Islet precursor cell (in vitro differentiated cells): Measurements from ENCODE around the gene NLRP1.

Experiments
- DNase-seq: peaks from one replicate; pipeline ENCODE4 v3.0.0-alpha.2; 2018

Gene NLRP1

DNA sequence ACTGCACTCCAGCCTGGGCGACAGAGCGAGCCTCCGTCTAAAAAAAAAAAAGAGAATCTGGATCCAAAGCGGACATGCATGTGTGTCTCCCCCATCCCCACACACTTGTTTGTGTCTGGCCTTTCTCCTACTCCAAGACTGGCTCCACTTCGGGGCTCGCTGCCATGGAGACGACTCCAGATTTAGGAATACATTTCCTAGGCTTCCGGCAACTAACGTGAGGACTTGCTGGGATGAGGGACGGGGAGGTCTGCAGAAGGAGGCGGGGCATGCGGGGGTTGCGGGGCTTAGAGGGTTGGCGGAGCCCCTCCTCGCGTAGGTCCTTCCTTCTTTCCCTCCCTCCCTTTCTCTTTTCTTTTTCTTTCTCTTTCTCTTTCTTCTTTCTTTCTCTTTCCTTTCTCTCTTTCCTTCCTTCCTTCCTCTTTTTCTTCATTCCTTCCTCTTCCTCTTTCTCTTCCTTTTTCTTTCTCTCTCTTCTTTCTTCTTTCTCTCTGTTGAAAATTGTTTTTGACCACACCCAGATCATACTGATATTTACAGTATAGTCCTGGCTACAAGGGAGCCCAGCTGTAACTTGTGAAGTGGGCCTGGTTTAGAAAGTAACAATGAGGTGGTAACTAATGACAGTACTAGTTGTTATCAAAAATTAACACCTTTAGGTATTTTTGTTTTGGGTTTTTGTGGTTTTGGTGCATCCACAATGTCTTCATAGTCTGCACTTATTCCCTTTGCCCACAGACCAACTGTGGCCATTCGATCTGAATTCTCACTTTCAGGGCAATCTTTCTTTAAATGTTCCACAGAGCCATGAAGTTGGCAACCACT, 72.7 kb downstream of the NLRP1 start:
- DNase-seq: peak; percentile 64

DNA sequence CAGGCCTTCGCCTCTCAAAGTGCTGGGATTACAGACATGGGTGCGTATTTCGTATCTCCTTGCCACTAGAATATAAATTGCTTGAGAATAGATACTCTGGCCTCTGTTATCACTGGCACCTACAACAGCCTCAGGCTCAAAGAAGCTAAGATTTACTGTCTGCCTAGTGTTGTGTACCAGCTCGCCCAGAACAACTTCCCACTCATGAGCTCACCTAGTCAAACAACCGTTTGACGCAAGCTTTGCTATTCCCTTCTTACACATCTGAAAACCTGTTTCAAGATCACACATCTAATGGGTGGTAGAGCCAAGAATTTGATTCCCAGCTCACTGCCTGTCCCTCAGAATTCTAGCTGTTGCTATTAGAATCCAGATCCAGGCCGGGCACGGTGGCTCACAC, 73.5 kb downstream of the NLRP1 start:
- peak; percentile 49 for DNase-seq

DNA sequence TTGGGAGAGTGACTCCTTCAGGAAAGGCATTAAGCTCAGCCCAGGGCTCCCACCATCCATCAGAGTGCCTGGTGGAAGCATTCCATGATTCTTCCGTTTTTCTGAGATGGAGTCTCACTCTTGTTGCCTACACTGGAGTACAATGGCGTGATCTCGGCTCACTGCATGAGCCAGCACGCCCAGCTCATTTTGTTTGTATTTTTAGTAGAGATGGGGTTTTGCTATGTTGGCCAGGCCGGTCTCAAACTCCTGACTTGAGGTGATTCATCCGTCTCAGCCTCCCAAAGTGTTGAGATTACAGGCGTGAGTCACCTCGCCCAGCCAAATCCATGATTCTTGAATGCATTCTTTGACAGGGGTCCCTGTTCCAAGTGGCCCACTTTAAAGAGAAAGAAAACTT, 74.8 kb downstream of the NLRP1 start:
- DNase-seq: peak; percentile 77

DNA sequence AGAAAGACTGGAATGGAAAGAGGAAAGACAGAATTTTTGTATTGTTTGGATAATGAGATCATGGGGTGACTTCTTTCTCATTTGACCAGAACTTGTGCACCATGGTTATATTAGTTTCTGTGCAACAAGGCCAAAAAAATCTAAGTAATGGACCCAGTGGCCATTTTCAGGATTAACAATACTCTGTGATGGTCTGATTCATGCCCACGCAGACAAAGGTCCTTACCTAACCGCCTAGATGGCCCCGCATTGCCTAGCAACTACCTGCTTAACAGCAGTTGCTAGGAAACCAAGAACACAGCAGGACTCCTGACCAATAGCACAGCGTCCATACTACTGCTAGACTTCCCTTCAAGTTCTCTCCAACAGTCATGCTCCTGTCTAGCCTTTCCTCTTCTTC, 75.5 kb downstream of the NLRP1 start:
- DNase-seq: peak; percentile 79

DNA sequence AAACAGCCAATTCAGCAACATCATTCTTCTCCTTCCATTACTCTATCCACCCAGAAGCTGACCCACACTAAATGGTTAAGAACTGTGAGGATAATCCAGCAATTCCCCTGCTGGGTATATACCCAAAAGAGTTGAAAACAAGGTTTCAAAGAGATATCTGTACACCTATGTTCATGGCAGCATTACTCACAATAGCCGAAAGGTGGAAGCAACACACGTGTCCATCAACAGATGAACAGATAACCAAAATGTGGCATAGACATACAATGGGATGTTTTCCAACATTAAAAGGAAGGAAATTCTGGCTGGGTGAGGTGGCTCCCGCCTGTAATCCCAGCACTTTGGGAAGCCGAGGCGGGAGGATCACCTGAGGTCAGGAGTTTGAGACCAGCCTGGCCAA, 78.0 kb downstream of the NLRP1 start:
- no peak for DNase-seq

DNA sequence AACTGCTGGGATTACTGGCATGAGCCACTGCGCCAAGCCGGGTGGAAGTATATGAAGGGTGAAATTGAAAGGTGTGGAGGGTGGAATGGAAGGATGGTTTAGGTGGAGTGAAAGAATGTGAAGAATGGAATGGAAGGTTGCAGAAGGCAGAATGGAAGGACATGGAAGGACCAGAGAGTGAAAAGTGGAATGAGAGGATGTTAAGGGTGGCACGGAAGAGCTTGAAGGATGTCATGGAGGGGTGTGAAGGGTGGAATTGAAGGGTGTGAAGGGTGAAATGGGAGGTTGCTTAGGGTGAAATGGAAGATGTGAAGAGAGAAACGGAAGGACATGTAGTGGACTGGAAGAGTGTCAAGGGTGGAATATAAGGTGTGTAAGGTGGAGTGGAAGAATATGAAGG, 81.8 kb downstream of the NLRP1 start:
- DNase-seq: no peak

DNA sequence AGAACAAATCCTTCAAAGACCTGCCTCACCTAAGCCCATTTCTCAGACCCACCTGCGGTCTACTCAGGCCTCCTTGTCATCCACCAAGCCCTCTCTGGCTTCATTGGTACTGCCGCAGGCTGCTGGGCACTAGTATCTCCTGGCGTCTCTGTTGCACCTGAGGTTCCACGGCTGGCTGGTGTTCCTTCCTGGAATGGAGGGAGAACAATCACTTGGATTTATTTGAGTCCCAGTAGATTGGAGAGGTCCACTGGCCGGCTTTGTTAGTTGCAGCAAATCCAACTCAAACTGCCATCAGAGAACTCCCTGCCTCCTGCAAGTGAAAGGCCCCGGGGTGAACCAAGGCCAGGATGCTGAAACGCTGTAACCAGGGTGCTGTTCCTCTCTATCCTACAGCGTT, 82.6 kb downstream of the NLRP1 start:
- no peak for DNase-seq

DNA sequence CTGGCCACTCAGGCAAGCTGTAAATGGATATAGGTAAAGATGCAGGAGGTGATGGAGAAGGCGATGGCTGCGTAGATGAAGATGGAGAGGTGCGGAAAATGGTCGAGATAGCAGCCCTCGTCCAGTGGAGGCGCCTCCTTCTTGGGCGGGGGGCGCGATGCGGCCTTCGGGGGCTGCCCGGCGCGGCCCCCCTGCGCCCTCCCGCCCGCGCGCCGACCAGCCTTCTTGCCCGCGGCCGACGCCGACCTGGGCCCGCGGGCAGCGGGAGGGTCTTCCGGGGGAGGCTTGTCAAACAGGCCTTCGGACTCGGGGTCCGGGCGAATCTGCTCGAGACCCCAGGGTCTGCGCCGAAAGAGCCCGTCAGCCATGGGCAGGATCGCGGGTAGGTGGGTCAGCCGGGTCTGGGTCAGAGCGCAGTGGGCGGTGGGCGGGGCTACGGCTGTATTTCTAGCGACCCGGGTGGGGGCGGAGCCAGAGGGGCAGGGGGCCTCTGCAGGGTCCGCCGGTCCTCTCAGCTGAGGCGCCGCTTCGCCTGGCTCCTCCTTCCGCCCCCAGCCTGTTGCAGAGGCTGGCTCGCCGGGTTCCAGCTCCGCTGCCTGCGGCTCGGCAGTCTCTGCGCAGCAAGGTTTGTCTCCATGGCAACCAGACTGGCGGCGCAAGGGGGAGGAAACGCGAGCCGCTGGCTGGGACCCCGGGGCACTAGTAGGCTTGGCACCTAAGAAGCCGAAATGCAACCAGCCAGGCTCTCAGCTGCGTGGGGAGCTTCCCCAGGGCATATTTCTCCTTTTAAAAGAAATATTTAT, 83.5 kb downstream of the NLRP1 start:
- DNase-seq: peak; percentile 100

DNA sequence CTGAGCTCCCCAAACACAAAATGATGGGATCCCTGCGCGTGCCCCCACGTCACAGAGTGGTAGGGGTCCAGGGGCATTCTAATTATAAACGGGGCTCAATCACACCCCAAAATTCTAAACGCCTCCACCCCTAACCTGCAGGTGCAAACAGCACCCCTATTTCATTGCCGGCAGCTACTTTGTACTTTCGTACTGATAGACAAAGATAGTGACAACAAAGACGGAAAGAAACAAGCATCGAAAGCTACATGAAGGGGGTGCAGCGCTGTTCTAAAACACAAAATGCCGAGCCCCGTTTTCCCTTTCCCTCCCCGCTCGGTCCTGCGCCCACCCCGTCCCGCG, 84.1 kb downstream of the NLRP1 start:
- no peak for DNase-seq

DNA sequence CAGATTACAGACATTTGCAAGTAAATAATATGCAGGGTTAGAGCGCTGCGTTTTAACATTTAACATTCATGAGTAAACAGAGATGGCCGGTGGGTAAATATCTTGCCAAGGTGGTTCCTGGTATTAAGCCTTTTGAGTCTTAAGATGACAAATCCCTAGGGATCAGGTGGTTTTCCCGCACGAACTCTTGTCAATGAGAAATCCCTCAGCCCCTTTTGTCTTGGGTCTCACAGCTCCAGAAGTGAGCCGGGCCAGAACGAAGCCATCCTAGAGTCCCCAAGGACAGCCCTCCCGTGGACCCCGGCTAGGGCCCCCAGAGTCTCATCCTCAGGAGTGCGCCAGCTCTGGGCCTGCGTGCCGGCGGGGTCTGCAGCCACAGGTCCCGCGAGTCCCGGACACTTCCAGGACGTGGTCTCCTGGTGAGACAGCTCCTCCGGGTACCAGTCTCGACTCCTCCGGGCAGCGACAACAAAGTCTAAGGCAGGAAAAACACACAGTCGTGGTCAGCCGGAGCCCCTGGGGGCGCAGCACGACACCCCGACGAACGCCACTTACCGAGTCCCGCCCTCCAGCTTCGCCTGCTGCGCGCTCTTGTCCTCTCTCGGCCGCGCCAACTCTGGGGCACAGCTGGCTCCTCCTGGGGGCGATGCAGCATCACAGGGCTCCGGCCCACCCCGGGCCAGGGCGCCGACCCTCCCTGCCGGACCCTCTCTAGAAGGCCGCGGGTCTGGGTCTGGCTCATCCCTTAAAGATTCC, 84.7 kb downstream of the NLRP1 start:
- peak; percentile 69 for DNase-seq

DNA sequence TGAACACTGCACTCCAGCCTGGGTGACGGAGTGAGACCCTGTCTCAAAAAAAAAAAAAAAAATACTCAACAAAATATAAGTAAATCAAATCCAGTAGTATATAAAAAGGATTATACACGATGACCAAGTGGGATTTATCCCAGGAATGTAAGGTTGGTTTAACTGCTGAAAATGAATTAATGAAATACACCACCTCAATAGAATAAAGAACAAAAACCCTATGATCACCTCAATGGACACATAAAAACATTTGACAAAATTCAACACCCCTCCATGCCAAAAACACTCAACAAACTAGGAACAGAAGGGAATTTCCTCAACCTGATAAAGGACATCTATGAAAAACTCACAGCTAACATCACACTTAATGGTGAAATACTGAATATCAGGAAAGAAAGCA, 91.3 kb downstream of the NLRP1 start:
- DNase-seq: no peak

DNA sequence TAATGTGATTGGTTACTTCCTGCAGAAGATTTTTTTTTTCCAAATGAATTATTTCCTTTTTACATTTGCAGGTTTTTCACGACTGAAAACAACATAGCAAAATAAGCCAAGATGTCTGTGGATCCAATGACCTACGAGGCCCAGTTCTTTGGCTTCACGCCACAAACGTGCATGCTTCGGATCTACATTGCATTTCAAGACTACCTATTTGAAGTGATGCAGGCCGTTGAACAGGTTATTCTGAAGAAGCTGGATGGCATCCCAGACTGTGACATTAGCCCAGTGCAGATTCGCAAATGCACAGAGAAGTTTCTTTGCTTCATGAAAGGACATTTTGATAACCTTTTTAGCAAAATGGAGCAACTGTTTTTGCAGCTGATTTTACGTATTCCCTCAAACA, 95.6 kb downstream of the NLRP1 start:
- DNase-seq: no peak

DNA sequence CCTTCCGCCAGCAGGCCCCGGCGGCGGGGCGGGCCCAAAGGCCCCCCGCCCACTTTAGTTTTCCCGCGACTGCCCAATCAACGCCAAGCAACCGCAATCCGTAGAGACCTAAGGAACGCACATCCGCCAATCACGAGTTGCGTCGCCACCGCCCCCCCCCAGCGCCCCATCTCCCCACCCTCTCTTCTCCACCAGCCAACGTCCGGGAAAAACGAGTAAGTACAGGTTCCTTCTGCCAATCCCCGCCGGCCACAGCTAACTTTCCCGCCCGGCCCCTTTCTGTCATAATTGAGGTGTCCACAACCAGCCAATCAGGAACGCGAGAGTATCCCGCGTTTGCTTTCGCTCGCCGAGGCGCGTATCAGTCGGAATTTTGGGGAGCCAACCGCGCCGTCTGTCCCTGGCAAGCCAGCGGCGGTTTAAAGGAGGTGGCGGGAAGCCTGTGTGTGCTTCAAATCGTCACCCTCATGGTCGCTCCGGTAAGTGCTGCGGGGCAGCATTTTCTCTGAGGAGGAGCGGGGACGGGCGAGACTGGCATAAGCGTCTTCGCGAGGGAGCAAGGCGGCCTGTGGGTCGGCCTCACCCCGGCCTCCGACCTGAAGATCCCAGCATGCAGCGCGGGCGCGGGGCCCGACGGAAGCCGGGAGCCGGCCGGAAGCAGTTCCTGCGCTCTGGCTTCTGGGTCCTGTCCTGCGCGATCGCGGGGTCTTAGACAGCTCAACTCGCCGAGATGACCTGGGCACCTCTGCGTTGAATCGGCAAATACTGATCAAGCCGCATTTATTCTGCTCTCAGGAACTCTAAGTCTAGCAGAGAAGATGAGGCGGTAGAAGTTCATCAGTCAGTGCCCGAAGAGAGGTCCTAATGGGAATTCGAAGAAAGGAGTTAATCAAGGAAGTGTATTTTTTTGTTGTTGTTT, 97.8 kb downstream of the NLRP1 start, which contains the start of gene MIS12:
TSS of gene MIS12 (plus strand) at position 361 of the 919 bp plus-strand sequence. CDS start 2,297 bp downstream, outside the sequence.
- DNase-seq: peak; percentile 100

DNA sequence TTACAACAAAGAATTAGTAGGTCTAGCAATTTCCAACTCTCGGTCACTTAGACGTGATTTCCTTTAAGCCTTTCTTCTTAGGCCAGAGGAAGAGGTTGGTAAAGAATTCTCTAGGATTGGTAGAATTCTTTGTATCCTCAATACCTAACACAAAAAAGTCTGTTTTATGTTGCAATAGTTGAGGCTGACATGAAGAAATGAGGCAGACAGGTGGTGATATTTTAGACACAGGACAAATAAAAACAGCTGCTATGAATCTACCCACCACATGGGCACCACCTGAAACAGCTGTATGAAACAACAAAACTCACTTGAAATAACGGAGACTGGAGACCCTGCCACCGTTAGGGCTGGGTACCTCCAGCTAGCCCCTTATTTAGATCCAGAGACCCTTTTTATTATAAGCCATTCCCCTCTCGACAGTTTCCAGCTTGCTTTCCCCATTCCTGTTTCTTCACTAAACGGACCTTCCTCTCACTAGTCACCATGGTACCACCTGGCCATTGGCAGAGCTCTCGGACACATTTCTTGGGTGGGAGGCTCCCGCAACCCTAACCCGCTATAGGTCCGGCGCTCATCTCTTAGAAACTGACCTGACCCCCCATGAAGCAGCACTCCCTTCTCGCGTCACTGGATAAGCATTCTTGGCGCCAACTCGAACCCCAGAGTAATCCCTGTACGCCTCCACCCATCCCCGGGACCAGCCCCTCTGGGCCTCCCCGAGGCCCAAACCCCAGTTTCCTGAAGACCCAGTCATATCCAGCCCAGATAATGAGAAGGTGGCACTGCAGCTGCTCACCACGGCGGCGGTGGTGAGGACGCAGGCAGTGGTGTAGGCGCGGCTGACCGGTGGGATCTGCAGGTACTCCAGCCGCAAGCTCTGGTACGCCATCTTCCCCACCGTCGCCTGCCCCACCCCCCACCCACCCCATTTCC, 98.8 kb downstream of the NLRP1 start, which contains the start of gene DERL2:
TSS of gene DERL2 (minus strand) at position 909 of the 936 bp plus-strand sequence. CDS start at position 892, 17 bp downstream.
- DNase-seq: no peak

DNA sequence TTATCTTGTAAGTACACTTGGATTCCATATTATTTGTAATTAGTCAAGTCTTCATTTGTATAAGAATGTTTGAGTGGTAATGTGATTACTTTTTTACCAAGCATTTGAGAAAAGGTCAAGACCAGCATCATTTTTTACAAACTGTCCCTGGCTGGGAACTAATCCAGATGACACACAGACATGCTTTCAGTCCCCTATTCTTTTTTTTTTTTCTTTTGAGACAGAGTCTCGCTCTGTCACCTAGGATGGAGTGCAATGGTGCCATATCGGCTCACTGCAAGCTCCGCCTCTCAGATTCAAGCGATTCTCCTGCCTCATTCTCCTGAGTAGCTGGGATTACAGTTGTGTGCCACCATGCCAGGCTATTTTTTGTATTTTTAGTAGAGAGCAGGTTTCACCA, 102.9 kb downstream of the NLRP1 start:
- no peak for DNase-seq

DNA sequence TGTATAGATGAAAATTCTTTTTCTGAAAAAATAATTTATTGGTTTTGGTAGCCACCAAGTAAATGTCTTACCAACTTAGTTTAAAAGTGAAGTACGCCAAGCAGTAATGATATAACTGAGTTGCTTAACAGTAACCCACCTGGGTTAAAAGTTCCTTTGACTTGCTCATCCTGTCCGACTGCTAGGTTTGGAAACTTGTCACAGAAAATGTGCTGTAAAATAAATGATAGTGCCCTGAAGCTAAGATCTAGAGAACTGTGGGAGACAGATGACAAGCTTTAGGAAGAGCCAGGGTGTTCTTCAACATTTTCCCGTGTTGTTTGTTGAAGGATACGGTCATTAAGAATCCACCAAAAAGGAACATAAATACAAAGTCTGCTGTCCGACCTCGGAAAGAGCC, 103.3 kb downstream of the NLRP1 start:
- no peak for DNase-seq

DNA sequence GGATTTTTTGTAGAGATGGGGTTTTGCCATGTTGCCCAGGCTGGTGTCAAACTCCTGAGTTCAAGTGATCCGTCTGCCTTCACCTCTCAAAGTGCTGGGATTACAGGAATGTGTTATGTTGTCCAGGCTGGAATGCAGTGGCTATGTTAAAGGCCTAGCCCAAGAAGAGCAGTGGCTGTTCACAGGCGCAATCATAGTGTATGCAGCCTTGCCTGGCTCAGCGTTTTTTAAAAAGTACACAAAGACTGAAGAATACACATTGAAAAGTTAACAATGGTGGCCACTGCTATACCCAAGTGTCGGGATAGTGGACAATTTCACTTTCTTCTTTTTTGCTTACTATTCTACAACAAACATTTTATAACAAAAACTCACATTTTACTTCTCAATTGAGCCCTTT, 105.3 kb downstream of the NLRP1 start:
- DNase-seq: no peak

DNA sequence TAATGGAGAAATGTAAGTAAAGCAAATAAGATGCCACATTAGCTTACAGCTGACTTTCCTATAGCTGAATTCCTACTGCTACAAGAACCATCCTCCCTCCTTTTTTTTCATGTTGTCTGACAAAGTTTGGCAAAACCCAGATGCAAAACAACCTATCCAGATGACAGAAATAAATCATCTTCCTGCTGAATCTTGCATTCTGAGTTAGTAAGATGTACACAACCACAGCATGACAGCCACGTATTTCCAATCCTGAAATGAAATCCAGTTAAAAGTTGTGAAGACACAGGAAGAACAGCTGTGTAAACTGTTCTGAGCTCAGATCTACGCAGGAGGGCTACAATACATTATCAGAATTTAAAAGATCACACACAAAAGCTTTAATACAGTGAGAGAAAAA, 110.4 kb downstream of the NLRP1 start:
- no peak for DNase-seq

DNA sequence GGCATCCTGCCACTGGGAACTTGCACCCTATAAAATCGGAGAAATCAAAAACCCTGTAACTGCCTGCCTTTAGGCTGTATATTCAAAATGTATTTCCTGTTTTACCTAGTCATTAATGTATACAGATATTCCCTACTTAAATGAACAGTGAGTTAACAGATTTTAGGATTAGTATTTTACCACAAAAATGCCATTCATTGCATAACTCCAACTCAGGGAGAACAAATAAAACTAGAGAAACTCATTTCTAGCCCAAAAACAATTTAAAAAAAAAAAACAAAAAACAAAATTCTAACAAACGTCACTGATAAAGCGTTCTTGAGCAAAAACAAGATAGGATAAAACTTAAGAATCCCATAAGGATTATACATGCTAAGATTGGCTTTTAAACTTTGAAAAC, 111.8 kb downstream of the NLRP1 start:
- no peak for DNase-seq

DNA sequence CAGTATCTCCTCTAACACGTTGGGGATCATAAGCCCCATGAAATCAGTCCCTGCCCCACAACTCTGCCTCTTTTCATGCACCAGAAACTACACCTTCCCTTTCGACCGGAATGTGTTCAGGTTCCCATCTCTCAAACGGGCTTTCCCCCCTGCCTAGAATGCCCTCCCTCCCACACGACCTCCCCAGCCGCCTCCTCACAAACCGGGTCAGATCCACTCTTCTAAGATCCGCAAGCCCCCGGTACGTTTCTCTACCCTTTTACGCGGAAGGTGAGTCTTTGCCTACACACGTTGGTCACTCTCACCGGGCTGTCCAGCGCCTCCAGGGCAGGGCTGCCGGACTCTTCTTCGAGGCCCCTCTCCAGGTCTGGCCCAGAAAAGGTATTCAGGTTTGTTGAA, 116.2 kb downstream of the NLRP1 start:
- no peak for DNase-seq

DNA sequence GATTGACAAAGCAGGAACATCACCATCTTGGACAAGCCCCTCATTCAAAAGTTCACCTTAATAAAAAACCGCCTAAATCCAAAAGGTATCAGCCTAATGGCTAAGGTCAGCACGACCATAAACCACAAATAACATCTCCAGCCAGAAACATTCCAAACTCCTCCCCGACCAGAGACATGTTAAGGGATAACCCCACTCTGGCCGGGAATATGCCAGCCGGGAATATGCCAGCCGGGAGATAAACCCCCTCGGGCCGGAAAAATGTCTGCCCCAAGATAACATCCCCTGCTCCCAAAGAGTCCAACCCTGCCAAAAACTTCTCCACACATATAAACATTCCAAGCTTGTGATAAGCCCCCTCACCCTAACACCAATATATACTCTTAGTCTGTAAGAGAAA, 116.9 kb downstream of the NLRP1 start:
- no peak for DNase-seq
